Liver (tissue), 9 donors: ENCODE data around the gene FER. TPM values are rescaled to one million over a fixed set of nuclear protein-coding genes. Genes with fewer than 3 reads are reported as not detected.

Experiments used
- DNase-seq: peaks from one replicate; pipeline ENCODE4 v3.0.0-alpha.2; 2017; ENCODE audit warnings: low spot score
- H3K27ac ChIP-seq, 2 donors: one replicate each; pipeline ENCODE4 v1.7.0; 2013; ENCODE audit warnings: inconsistent platforms in 2 of 2, low read length in 2 of 2, control low read depth in 1 of 2, low read depth in 1 of 2, mild to moderate bottlenecking in 1 of 2
- H3K27me3 ChIP-seq, 4 donors: one replicate each; pipeline versions ENCODE4 v1.6.1 to v1.7.0; 2013; ENCODE audit warnings: low read length in 3 of 4, inconsistent platforms in 1 of 4, mild to moderate bottlenecking in 1 of 4, moderate library complexity in 1 of 4; ENCODE audit not compliant: control insufficient read depth in 4 of 4, insufficient read depth in 4 of 4
- H3K36me3 ChIP-seq, 4 donors: one replicate each; pipeline versions ENCODE4 v1.6.1 to v1.7.0; 2013; ENCODE audit warnings: low read length in 3 of 4, mild to moderate bottlenecking in 3 of 4, low read depth in 1 of 4, moderate library complexity in 1 of 4; ENCODE audit not compliant: control insufficient read depth in 4 of 4, insufficient read depth in 3 of 4
- H3K4me1 ChIP-seq, 4 donors: one replicate each; pipeline versions ENCODE4 v1.6.1 to v1.7.0; 2013; ENCODE audit warnings: low read length in 3 of 4, mild to moderate bottlenecking in 3 of 4, moderate library complexity in 1 of 4; ENCODE audit not compliant: control insufficient read depth in 4 of 4, insufficient read depth in 4 of 4
- H3K4me3 ChIP-seq, 3 donors: one replicate each; pipeline versions ENCODE4 v1.6.1 to v1.7.0; 2013; ENCODE audit warnings: low read length in 3 of 3, control low read depth in 1 of 3, low read depth in 1 of 3, mild to moderate bottlenecking in 1 of 3
- H3K9ac ChIP-seq, 2 donors: one replicate each; pipeline ENCODE4 v1.7.0; 2013; ENCODE audit warnings: low read length in 2 of 2, mild to moderate bottlenecking in 2 of 2, moderate library complexity in 2 of 2, control low read depth in 1 of 2, low read depth in 1 of 2
- H3K9me3 ChIP-seq, 4 donors: one replicate each; pipeline versions ENCODE4 v1.6.1 to v1.7.0; 2013; ENCODE audit warnings: low read length in 3 of 4; ENCODE audit not compliant: control insufficient read depth in 4 of 4
- ATF3 ChIP-seq: IDR thresholded peaks from 2 replicates; pipeline ENCODE4 v1.6.1; 2016; ENCODE audit warnings: antibody characterized with exemption
- CTCF ChIP-seq: fragments of 150-350 bp; IDR thresholded peaks from 2 replicates; pipeline ENCODE4 v1.5.1; 2017; ENCODE audit warnings: improper control_type of control experiment, low read depth, low read length; ENCODE audit not compliant: missing input control
- EGR1 ChIP-seq, 2 donors: IDR thresholded peaks; 2 replicates each; pipeline ENCODE4 v1.6.1; 2016 to 2018; ENCODE audit warnings: antibody characterized with exemption in 2 of 2, low read depth in 2 of 2
- FOXA2 ChIP-seq: IDR thresholded peaks from 2 replicates; pipeline ENCODE4 v1.6.1; 2016; ENCODE audit warnings: antibody characterized with exemption
- GABPA ChIP-seq, 2 donors: IDR thresholded peaks in 1 of 2; conservative IDR thresholded peaks in 1 of 2; 2 replicates each; pipeline ENCODE4 v1.6.1; 2016; ENCODE audit warnings: antibody characterized with exemption in 2 of 2, mild to moderate bottlenecking in 1 of 2, moderate library complexity in 1 of 2
- HNF4A ChIP-seq, 2 donors: conservative IDR thresholded peaks; 2 replicates each; pipeline ENCODE4 v1.6.1; 2016; ENCODE audit warnings: antibody characterized with exemption in 2 of 2, mild to moderate bottlenecking in 2 of 2
- JUND ChIP-seq, 2 donors: IDR thresholded peaks; 2 replicates each; pipeline ENCODE4 v1.6.1; 2016; ENCODE audit warnings: antibody characterized with exemption in 2 of 2
- NR2F2 ChIP-seq: IDR thresholded peaks from 2 replicates; pipeline ENCODE4 v1.6.1; 2016; ENCODE audit warnings: antibody characterized with exemption
- RAD21 ChIP-seq, 2 donors: IDR thresholded peaks; 2 replicates each; pipeline ENCODE4 v1.6.1; 2016; ENCODE audit warnings: antibody characterized with exemption in 2 of 2, mild to moderate bottlenecking in 2 of 2
- RXRA ChIP-seq, 2 donors: IDR thresholded peaks; 2 replicates each; pipeline ENCODE4 v1.6.1; 2017 to 2018; ENCODE audit warnings: antibody characterized with exemption in 2 of 2, mild to moderate bottlenecking in 1 of 2
- SP1 ChIP-seq: IDR thresholded peaks from 2 replicates; pipeline ENCODE4 v1.6.1; 2018; ENCODE audit warnings: antibody characterized with exemption, mild to moderate bottlenecking
- YY1 ChIP-seq: IDR thresholded peaks from 2 replicates; pipeline ENCODE4 v1.6.1; 2016; ENCODE audit warnings: antibody characterized with exemption, mild to moderate bottlenecking
- ZBTB33 ChIP-seq: IDR thresholded peaks from 2 replicates; pipeline ENCODE4 v1.6.1; 2016; ENCODE audit warnings: antibody characterized with exemption
- WGBS: extraction: QIAGEN DNeasy Blood & Tissue Kit; methylation state at CpG from one replicate; pipeline ENCODE4 v1.1.7; 2013; 5-methylcytosine and 5-hydroxymethylcytosine counted together
- polyA plus RNA-seq, 2 donors: library from polyadenylated mRNA; stranded (reverse) in 1 of 2; unstranded in 1 of 2; fragments of 200-250 nt in 1 of 2; fragments of >200 nt in 1 of 2; fragmentation: Nextera tagmentation in 1 of 2; extraction: Ambion mirVana in 1 of 2; gene quantifications; one replicate each; pipeline versions ENCODE4 v1.2.1 to v1.2.3, GENCODE V29; 2013 to 2015
- total RNA-seq, 2 donors: library from RNA; depleted of rRNA; stranded (reverse); fragments of >200 nt; gene quantifications; one replicate each; pipeline ENCODE4 v1.2.3, GENCODE V29; 2014
- TF ChIP-seq, protein P1 (sequence below): IDR thresholded peaks from 2 replicates; pipeline ENCODE4 v1.6.1; 2016; ENCODE audit warnings: antibody characterized with exemption
- donor health status: healthy.
- donor health status: healthy.
- donor health status: healthy.
- donor health status: healthy.
- donor health status: healthy.

Gene FER
- total and polyA plus RNA-seq, 4 donors, result 0.83 to 9.8 (median 5.9) TPM

GRCh38 chr5:109113608-109114007, 365.9 kb downstream of the FER start:
- Histone ChIP-seq H3K36me3 (no peaks in the 10 kb centered on the region), H3K27ac (no peak overlapping the region)
- no peak for DNase-seq

GRCh38 chr5:109121225-109121624, 373.5 kb downstream of the FER start:
- no peak for TF ChIP-seq ATF3
- no peak for TF ChIP-seq NR2F2
- no peak for TF ChIP-seq YY1
- TF ChIP-seq SP1, result no peak
- TF ChIP-seq RXRA (IDR thresholded peaks at IDR 0.05), result no peak
- TF ChIP-seq GABPA (IDR thresholded peaks at IDR 0.05 in 1 of 2, conservative IDR thresholded peaks at IDR 0.05 in 1 of 2), result no peak
- peaks cover 0 to 4% (median 0%) of the 10 kb centered on the region in 4 donors for H3K9me3 ChIP-seq
- no peak overlapping the region for H3K4me3 ChIP-seq
- H3K27ac ChIP-seq, result no peak overlapping the region
- DNase-seq, result no peak
- WGBS, result 96% methylated on average over 3 of the region's 3 CpGs
- H3K27me3 ChIP-seq, result no peaks in the 10 kb centered on the region
- H3K36me3 ChIP-seq, result no peaks in the 10 kb centered on the region
- H3K4me1 ChIP-seq, result no peaks in the 10 kb centered on the region
- no peak overlapping the region for H3K9ac ChIP-seq

More at GRCh38 chr5:109113608-109114007, 365.9 kb downstream of the FER start:
- no peaks in the 10 kb centered on the region for H3K27me3 ChIP-seq
- no peaks in the 10 kb centered on the region for H3K4me1 ChIP-seq
- TF ChIP-seq NR2F2 (no peak), EGR1 (IDR thresholded peaks at IDR 0.05; ENCODE audit: low read depth in 2 of 2) (no peak), JUND (IDR thresholded peaks at IDR 0.05) (no peak), ZBTB33 (no peak), SP1 (no peak), RAD21 (IDR thresholded peaks at IDR 0.05) (no peak), HNF4A (conservative IDR thresholded peaks at IDR 0.05) (no peak), CTCF (no peak), GABPA (IDR thresholded peaks at IDR 0.05 in 1 of 2, conservative IDR thresholded peaks at IDR 0.05 in 1 of 2) (no peak)
- TF ChIP-seq, protein P1, sequence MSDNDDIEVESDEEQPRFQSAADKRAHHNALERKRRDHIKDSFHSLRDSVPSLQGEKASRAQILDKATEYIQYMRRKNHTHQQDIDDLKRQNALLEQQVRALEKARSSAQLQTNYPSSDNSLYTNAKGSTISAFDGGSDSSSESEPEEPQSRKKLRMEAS, result no peak
- H3K9me3 ChIP-seq, result no peaks in the 10 kb centered on the region
- 98% methylated on average over 3 of the region's 3 CpGs for WGBS
- no peak overlapping the region for H3K4me3 ChIP-seq
- no peak overlapping the region for H3K9ac ChIP-seq

GRCh38 chr5:109125755-109126429, 378.2 kb downstream of the FER start:
- Histone ChIP-seq H3K36me3 (no peaks in the 10 kb centered on the region), H3K27me3 (no peaks in the 10 kb centered on the region), H3K4me1 (no peaks in the 10 kb centered on the region), H3K4me3 (no peak overlapping the region), H3K9me3 (peaks cover 0 to 4% (median 0%) of the 10 kb centered on the region in 4 donors), H3K27ac (no peak overlapping the region), H3K9ac (no peak overlapping the region)
- WGBS, result 95% methylated on average over 6 of the region's 6 CpGs
- TF ChIP-seq FOXA2, result no peak
- no peak for TF ChIP-seq JUND (IDR thresholded peaks at IDR 0.05)
- DNase-seq, result no peak
